Left ventricle myocardium inferior (tissue), 1 donor: Measurements from ENCODE around the gene SLIT3. TPM values are rescaled to one million over a fixed set of nuclear protein-coding genes. Genes with fewer than 3 reads are reported as not detected.

Experiments used
- DNase-seq: peaks from one replicate; pipeline ENCODE4 v3.0.0-alpha.2; 2020
- H3K27ac ChIP-seq: fragments of 200-600 bp; replicated peaks from 2 replicates; pipeline ENCODE4 v1.8.0; 2021
- H3K27me3 ChIP-seq: fragments of 200-600 bp; 2 replicates; pipeline ENCODE4 v1.8.0; 2021; ENCODE audit warnings: low read depth
- H3K36me3 ChIP-seq: fragments of 200-600 bp; 2 replicates; pipeline ENCODE4 v1.8.0; 2021
- H3K4me1 ChIP-seq: fragments of 200-600 bp; 2 replicates; pipeline ENCODE4 v1.8.0; 2021
- H3K4me3 ChIP-seq: fragments of 200-600 bp; 2 replicates; pipeline ENCODE4 v1.8.0; 2021; ENCODE audit warnings: mild to moderate bottlenecking, moderate library complexity
- H3K9me3 ChIP-seq: fragments of 200-600 bp; replicated peaks from 2 replicates; pipeline ENCODE4 v1.8.0; 2021
- CTCF ChIP-seq: fragments of 200-600 bp; IDR thresholded peaks from 2 replicates; pipeline ENCODE4 v1.8.0; 2021; ENCODE audit warnings: antibody characterized with exemption, mild to moderate bottlenecking, borderline replicate concordance
- intact Hi-C: fragments of 100-400 bp; cut with micrococcal nuclease; formaldehyde crosslinking; loops from one replicate; pipeline ENCODE4 v1.11.0; 2022
- total RNA-seq: library from RNA; stranded (reverse); fragmentation: NEBNext Ultra II Directional; extraction: Animal tissue kit (Norgen Biotek cat#: 25700); gene quantifications from one replicate; pipeline ENCODE4 v1.2.1, GENCODE V29; 2021
- donor health status: DM: no; HTN: yes; CAD: no; lungs with severe emphysema.

SLIT3 gene
- total RNA-seq, 1 donor from 2014 or later: 22.7 TPM

DNA sequence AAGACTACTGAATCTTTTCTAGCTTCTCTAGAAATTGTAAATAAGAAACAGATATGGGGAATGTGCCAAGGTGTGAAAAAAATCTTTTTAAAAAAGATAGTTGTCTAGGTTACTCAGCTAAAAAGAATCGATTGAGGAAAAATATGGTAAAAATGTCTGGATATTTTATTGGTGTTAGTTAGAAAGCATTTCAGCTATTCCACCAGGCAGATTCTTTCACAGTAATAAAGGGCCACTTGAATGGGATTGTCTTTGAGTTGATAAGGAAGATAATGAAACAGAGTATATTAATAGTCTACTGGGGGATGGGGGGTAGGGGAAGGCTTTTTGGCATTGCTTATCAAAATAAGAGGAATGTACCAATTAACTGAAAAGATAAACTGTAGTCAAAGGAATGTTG lies 51.9 kb downstream of the SLIT3 start:
- TF ChIP-seq CTCF: no peak
- Histone ChIP-seq H3K9me3 (no peaks in the 10 kb centered on the region), H3K4me1 (peaks cover 16% of the 10 kb centered on the region), H3K36me3 (no peaks in the 10 kb centered on the region), H3K27me3 (no peaks in the 10 kb centered on the region), H3K27ac (no peak overlapping the region), H3K4me3 (no peak overlapping the region)
- no peak for DNase-seq
- intact Hi-C loops: no loop called here

GRCh38 chr5:169248550-169248949 lies 52.4 kb downstream of the SLIT3 start:
- intact Hi-C loops: no loop called here
- Histone ChIP-seq H3K36me3 (no peaks in the 10 kb centered on the region), H3K27ac (no peak overlapping the region), H3K9me3 (no peaks in the 10 kb centered on the region), H3K27me3 (no peaks in the 10 kb centered on the region), H3K4me3 (no peak overlapping the region), H3K4me1 (peaks cover 16% of the 10 kb centered on the region)
- no peak for DNase-seq
- TF ChIP-seq CTCF: no peak

DNA sequence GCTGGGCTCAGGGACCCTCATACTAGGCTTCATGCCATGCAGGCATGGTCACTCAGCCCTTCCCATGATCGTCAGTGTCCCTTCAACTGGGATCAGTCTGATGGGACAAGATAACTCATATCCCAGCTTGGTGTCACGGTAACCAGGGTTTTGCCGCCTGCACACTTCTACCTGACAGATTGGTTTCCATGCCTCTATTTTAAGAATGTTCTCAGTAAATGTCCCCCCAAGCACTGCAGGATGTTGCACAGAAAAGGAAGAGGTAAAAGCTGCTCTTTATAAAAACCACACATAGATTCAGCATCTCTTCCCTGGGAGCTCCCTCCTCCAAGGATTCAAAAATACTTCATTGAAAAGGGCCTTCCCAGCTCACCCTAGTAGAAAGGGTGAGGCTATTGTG lies 56.1 kb downstream of the SLIT3 start:
- Histone ChIP-seq H3K4me3 (no peak overlapping the region), H3K36me3 (no peaks in the 10 kb centered on the region), H3K9me3 (peaks cover 4% of the 10 kb centered on the region), H3K27ac (no peak overlapping the region), H3K27me3 (no peaks in the 10 kb centered on the region), H3K4me1 (peaks cover 14% of the 10 kb centered on the region)
- TF ChIP-seq CTCF: no peak
- intact Hi-C loops: no loop called here
- no peak for DNase-seq

DNA sequence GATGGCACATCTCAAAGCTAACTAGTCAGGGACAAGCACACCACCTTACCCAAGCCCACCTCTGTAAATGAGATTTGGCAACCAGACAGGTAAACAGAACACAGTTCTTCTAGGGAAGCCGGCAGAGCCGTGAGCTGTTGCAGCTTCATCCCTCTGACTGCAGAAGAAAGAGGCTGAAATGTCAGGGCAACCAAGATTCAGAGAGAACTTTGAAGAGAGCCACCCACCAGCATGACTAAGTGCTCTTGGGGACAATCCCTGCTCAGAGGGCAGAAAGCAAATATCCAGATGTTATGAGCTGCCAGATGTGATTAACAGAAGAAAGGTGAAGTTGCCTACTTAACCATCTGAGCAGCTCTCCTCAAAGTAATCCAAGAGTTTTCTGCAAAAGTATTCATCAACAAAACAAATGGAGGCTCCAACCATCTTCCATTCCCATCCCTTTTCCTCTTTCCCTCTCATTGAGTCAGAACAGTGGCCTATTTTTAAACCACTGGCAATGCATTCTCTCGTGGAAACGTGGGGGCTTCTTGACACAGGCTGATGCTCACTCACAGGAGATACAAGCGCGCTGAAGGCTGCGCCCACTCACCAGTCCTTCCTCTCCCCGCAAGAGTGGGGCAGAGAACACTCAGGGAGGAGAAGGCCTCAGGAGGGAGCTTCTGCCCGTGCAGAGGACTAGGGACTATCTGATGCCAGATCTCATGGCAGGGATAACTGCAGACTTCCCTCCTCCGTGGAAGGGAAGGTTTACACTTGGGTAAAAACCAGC lies 57.1 kb downstream of the SLIT3 start:
- TF ChIP-seq CTCF: no peak
- Histone ChIP-seq H3K36me3 (no peaks in the 10 kb centered on the region), H3K9me3 (peaks cover 14% of the 10 kb centered on the region), H3K4me3 (no peak overlapping the region), H3K4me1 (peaks cover 5% of the 10 kb centered on the region), H3K27me3 (no peaks in the 10 kb centered on the region), H3K27ac (no peak overlapping the region)
- no peak for DNase-seq
- intact Hi-C loops: no loop called here

GRCh38 chr5:169242849-169243186 lies 58.1 kb downstream of the SLIT3 start:
- DNase-seq: no peak
- H3K9me3 ChIP-seq: peaks cover 21% of the 10 kb centered on the region
- no peak overlapping the region for H3K4me3 ChIP-seq
- H3K27me3 ChIP-seq: no peaks in the 10 kb centered on the region
- TF ChIP-seq CTCF: no peak
- H3K4me1 ChIP-seq: no peaks in the 10 kb centered on the region
- no peaks in the 10 kb centered on the region for H3K36me3 ChIP-seq
- no peak overlapping the region for H3K27ac ChIP-seq
- intact Hi-C loops: no loop called here
